ENCODE data around the gene HPSE2. TPM values are rescaled to one million over a fixed set of nuclear protein-coding genes. Genes with fewer than 3 reads are reported as not detected.

HPSE2 gene
- total and polyA plus RNA-seq, 2 of the 13 experiments (the other 11 are each of a cell fraction or from before 2014, with no cell fraction given), result 0.01 TPM; not detected in 1

GRCh38 chr10:98878418-98878817 is 357.2 kb downstream of the HPSE2 start:
- FAIRE-seq (no peak), ATAC-seq (no peak), DNase-seq (ENCODE audit: low spot score) (no peak)
- WGBS (ENCODE audit: low lambda C conversion rate), result 0% methylated on average over 2 of the region's 2 CpGs
- H3K79me2 ChIP-seq (ENCODE audit: insufficient read depth, low read length), result no peaks in the 10 kb centered on the region
- peaks cover 7% of the 10 kb centered on the region for H3K4me1 ChIP-seq (ENCODE audit: insufficient read depth, low read length)
- in situ Hi-C loops (cut with HindIII; ENCODE audit: extremely low pct_ligation_motif_present, low pct_unique_long_range_greater_than_20kb) (no loop called here), intact Hi-C loops (cut with micrococcal nuclease; ENCODE audit: unreplicated experiment) (no loop called here)
- POLR2A ChIA-PET, result no interaction called here
- H3K9me3 ChIP-seq (ENCODE audit: low read length), result no peaks in the 10 kb centered on the region
- CTCF ChIA-PET (ENCODE audit: low intra/inter-chr PET ratio, low total read pairs), result no interaction called here
- H3K4me2 ChIP-seq (ENCODE audit: low read depth, low read length), result no peak overlapping the region
- no peaks in the 10 kb centered on the region for H4K20me1 ChIP-seq (ENCODE audit: insufficient read depth, low read length)
- TF ChIP-seq RBFOX2 (IDR thresholded peaks at IDR 0.05; ENCODE audit: low read depth, low read length), result no peak
- no peak for TF ChIP-seq NFIB (CRISPR knock-in tag; IDR thresholded peaks at IDR 0.05; ENCODE audit: borderline replicate concordance)
- TF ChIP-seq REPIN1 (CRISPR knock-in tag; IDR thresholded peaks at IDR 0.05; ENCODE audit: borderline replicate concordance, low read depth), result no peak
- TF ChIP-seq TGIF2 (CRISPR knock-in tag; IDR thresholded peaks at IDR 0.05), result no peak
- TF ChIP-seq CBX2 (IDR thresholded peaks at IDR 0.05; ENCODE audit: low read depth, low read length), result no peak
- no peak for TF ChIP-seq CBX2 (CRISPR knock-in tag; IDR thresholded peaks at IDR 0.05; ENCODE audit: low read depth)
- TF ChIP-seq CSRNP1 (CRISPR knock-in tag; IDR thresholded peaks at IDR 0.05), result no peak
- TF ChIP-seq BRD4 (CRISPR knock-in tag; IDR thresholded peaks at IDR 0.05), result no peak
- no peak for TF ChIP-seq HOXA9 (CRISPR knock-in tag; IDR thresholded peaks at IDR 0.05; ENCODE audit: borderline replicate concordance)
- no peak for TF ChIP-seq ATF5 (CRISPR knock-in tag; IDR thresholded peaks at IDR 0.05; ENCODE audit: low read depth)
- TF ChIP-seq KAT7 (CRISPR knock-in tag; IDR thresholded peaks at IDR 0.05; ENCODE audit: borderline replicate concordance), result no peak
- no peak for TF ChIP-seq RBM39 (IDR thresholded peaks at IDR 0.05; ENCODE audit: low read depth, low read length, poor library complexity, severe bottlenecking)
- TF ChIP-seq ZNF343 (CRISPR knock-in tag; IDR thresholded peaks at IDR 0.05), result no peak
- no peak for TF ChIP-seq SATB2 (CRISPR knock-in tag; IDR thresholded peaks at IDR 0.05)
- no peak for TF ChIP-seq ZNF138 (CRISPR knock-in tag; IDR thresholded peaks at IDR 0.05; ENCODE audit: low read depth)
- TF ChIP-seq TBX2 (CRISPR knock-in tag; IDR thresholded peaks at IDR 0.05; ENCODE audit: borderline replicate concordance), result no peak
- TF ChIP-seq ZNF354B (CRISPR knock-in tag; IDR thresholded peaks at IDR 0.05), result no peak
- no peak for TF ChIP-seq ZNF350 (CRISPR knock-in tag; IDR thresholded peaks at IDR 0.05; ENCODE audit: borderline replicate concordance, low read depth)
- TF ChIP-seq HDAC1 (CRISPR knock-in tag; IDR thresholded peaks at IDR 0.05), result no peak
- no peaks in the 10 kb centered on the region for H3K27me3 ChIP-seq (ENCODE audit: control insufficient read depth in 1 of 2, insufficient read depth in 2 of 2, low read length in 2 of 2)
- no peaks in the 10 kb centered on the region for H3K36me3 ChIP-seq (replicated peaks in 1 of 2; ENCODE audit: control insufficient read depth in 1 of 2, insufficient read depth in 2 of 2, low read length in 2 of 2)
- BruUV-seq (replicated peaks), result no TSS peak
- H3K27ac ChIP-seq (ENCODE audit: extremely low read length, insufficient read depth, low read length), result no peak overlapping the region
- H2AFZ ChIP-seq (ENCODE audit: low read length), result no peak overlapping the region
- no peak overlapping the region for H3K4me3 ChIP-seq (replicated peaks in 1 of 3; ENCODE audit: insufficient read depth in 1 of 3, low read depth in 2 of 3, low read length in 3 of 3)
- H3K9ac ChIP-seq (ENCODE audit: insufficient read depth, low read depth, low read length), result no peak overlapping the region
